GM12874 (cell line): ENCODE results near the gene EGLN3.

Experiments
- CTCF ChIP-seq: IDR thresholded peaks from 2 replicates; pipeline ENCODE4 v1.5.1; 2011; ENCODE audit warnings: low read depth, mild to moderate bottlenecking, control low read depth, low read length, moderate library complexity; ENCODE audit not compliant: insufficient read depth

Gene EGLN3

GRCh38 chr14:33990790-33991189 is 39.9 kb upstream of the EGLN3 start:
- no peak for TF ChIP-seq CTCF

- no peak for TF ChIP-seq CTCF
Measured at GRCh38 chr14:33987565-33988080, 36.7 kb upstream of the EGLN3 start.

GRCh38 chr14:33986804-33987203 is 35.9 kb upstream of the EGLN3 start:
- no peak for TF ChIP-seq CTCF

GRCh38 chr14:33985242-33985641 is 34.4 kb upstream of the EGLN3 start:
- no peak for TF ChIP-seq CTCF

GRCh38 chr14:33979613-33980276 is 28.9 kb upstream of the EGLN3 start:
- no peak for TF ChIP-seq CTCF

- no peak for TF ChIP-seq CTCF
Measured at GRCh38 chr14:33978892-33979612, 28.2 kb upstream of the EGLN3 start.

GRCh38 chr14:33972583-33973081 is 21.8 kb upstream of the EGLN3 start:
- no peak for TF ChIP-seq CTCF
